Psoas muscle (tissue), 8 donors: ENCODE measurements around the gene LRP1B. TPM values are rescaled to one million over a fixed set of nuclear protein-coding genes. Genes with fewer than 3 reads are reported as not detected.

Source experiments
- ATAC-seq, 4 donors: fragments of 200-7000 bp; cut with Tn5 transposase; one replicate each; pipeline ENCODE4 v1.9.1; 2020; ENCODE audit warnings: moderate library complexity in 3 of 4, mild to moderate bottlenecking in 2 of 4
- DNase-seq, 2 donors: peaks; one replicate each; pipeline ENCODE4 v3.0.0-alpha.2; 2020
- H3K27ac ChIP-seq: fragments of 200-600 bp; one replicate; pipeline ENCODE4 v1.8.0; 2022
- H3K27me3 ChIP-seq, 3 donors: fragments of 200-600 bp in 1 of 3; one replicate each; pipeline versions ENCODE4 v1.6.1 to v1.8.0; 2013 to 2022; ENCODE audit warnings: low read length in 2 of 3, mild to moderate bottlenecking in 2 of 3, moderate library complexity in 1 of 3; ENCODE audit not compliant: insufficient read depth in 3 of 3
- H3K36me3 ChIP-seq, 2 donors: fragments of 200-600 bp in 1 of 2; one replicate each; pipeline versions ENCODE4 v1.6.1 to v1.8.0; 2013 to 2022; ENCODE audit warnings: low read depth in 1 of 2, mild to moderate bottlenecking in 1 of 2, moderate library complexity in 1 of 2; ENCODE audit not compliant: insufficient read depth in 1 of 2
- H3K4me1 ChIP-seq: fragments of 200-600 bp; one replicate; pipeline ENCODE4 v1.8.0; 2022
- H3K4me3 ChIP-seq: fragments of 200-600 bp; one replicate; pipeline ENCODE4 v1.8.0; 2022; ENCODE audit warnings: mild to moderate bottlenecking
- H3K9me3 ChIP-seq: fragments of 200-600 bp; one replicate; pipeline ENCODE4 v1.8.0; 2022
- CTCF ChIP-seq: fragments of 200-600 bp; IDR thresholded peaks from one replicate; pipeline ENCODE4 v1.8.0; 2022; ENCODE audit warnings: antibody characterized with exemption
- WGBS, 3 donors: extraction: QIAGEN DNeasy Blood & Tissue Kit; methylation state at CpG; one replicate each; pipeline versions ENCODE4 v1.1.6 to v1.1.7; 2013; 5-methylcytosine and 5-hydroxymethylcytosine counted together
- intact Hi-C, 2 donors: fragments of 100-400 bp; cut with DNase I; formaldehyde crosslinking; loops; one replicate each; pipeline versions ENCODE4 v1.11.0 to v1.14.2; 2022
- polyA plus RNA-seq, 3 donors: library from polyadenylated mRNA; stranded (reverse); fragments of 200-250 nt; gene quantifications; one replicate each; pipeline ENCODE4 v1.2.3, GENCODE V29; 2013
- total RNA-seq, 4 donors: library from RNA; stranded (reverse); fragmentation: NEBNext Ultra II Directional in 2 of 4; extraction: Animal tissue kit (Norgen Biotek cat#: 25700) in 2 of 4; gene quantifications; one replicate each; pipeline versions ENCODE4 v1.2.1 to v1.2.4, GENCODE V29; 2021 to 2023
- donor health status: healthy with polysubstance abuse.
- donor health status: DM: no; HTN: no; CAD: no; lungs with moderate emphysema.
- donor health status: Bipolar disorder and iron deficiency.
- donor health status: healthy.
- donor health status: DM: yes; HTN: yes; CAD: no.
- donor health status: DM: no; HTN: no; CAD: no.
- donor health status: DM: no; HTN: no; CAD: no.
- donor health status: DM: yes; HTN: yes; CAD: no.

LRP1B gene
- total and polyA plus RNA-seq, 7 donors, result 0.33 to 3.3 (median 0.95) TPM

- WGBS, 3 donors, result 68 to 82% (median 73%) methylated on average over 1 of the region's 1 CpG
- H3K4me1 ChIP-seq, result no peaks in the 10 kb centered on the region
- DNase-seq (no peak), ATAC-seq (no peak)
- H3K27me3 ChIP-seq, result no peaks in the 10 kb centered on the region
- no peaks in the 10 kb centered on the region for H3K36me3 ChIP-seq
- TF ChIP-seq CTCF, result no peak
- H3K4me3 ChIP-seq, result no peak overlapping the region
- H3K9me3 ChIP-seq, result no peaks in the 10 kb centered on the region
- intact Hi-C loops, result no loop called here
- H3K27ac ChIP-seq, result no peak overlapping the region
These were observed 197.6 kb downstream of the LRP1B start for GRCh38 chr2:141933226-141933625.

GRCh38 chr2:141932261-141932660 is 198.6 kb downstream of the LRP1B start:
- no peaks in the 10 kb centered on the region for H3K4me1 ChIP-seq
- WGBS, 3 donors, result 80 to 90% (median 88%) methylated on average over 2 of the region's 2 CpGs
- no peak overlapping the region for H3K4me3 ChIP-seq
- no peak for TF ChIP-seq CTCF
- no peaks in the 10 kb centered on the region for H3K36me3 ChIP-seq
- no peak for ATAC-seq
- DNase-seq, result no peak
- no peak overlapping the region for H3K27ac ChIP-seq
- H3K27me3 ChIP-seq, result no peaks in the 10 kb centered on the region
- H3K9me3 ChIP-seq, result no peaks in the 10 kb centered on the region
- intact Hi-C loops, result no loop called here

GRCh38 chr2:141931797-141932196 is 199.0 kb downstream of the LRP1B start:
- DNase-seq (no peak), ATAC-seq (no peak)
- Histone ChIP-seq H3K27ac (no peak overlapping the region), H3K36me3 (no peaks in the 10 kb centered on the region), H3K4me1 (no peaks in the 10 kb centered on the region), H3K9me3 (no peaks in the 10 kb centered on the region), H3K27me3 (no peaks in the 10 kb centered on the region), H3K4me3 (no peak overlapping the region)
- no peak for TF ChIP-seq CTCF
- intact Hi-C loops, result no loop called here
- WGBS, 3 donors, result 80 to 81% (median 81%) methylated on average over 3 of the region's 3 CpGs

GRCh38 chr2:141930803-141931202 is 200.0 kb downstream of the LRP1B start:
- Histone ChIP-seq H3K4me1 (no peaks in the 10 kb centered on the region), H3K9me3 (no peaks in the 10 kb centered on the region), H3K36me3 (no peaks in the 10 kb centered on the region), H3K4me3 (no peak overlapping the region), H3K27me3 (no peaks in the 10 kb centered on the region), H3K27ac (no peak overlapping the region)
- intact Hi-C loops, result no loop called here
- TF ChIP-seq CTCF, result no peak
- DNase-seq (no peak), ATAC-seq (no peak)
